Measurements from ENCODE around the gene LIMS1.
"Not testable (repeated sequence)": the region's sequence is repeated elsewhere in the genome, so short reads cannot be mapped to it uniquely, and the experiment has no call there.

LIMS1 gene

DNA sequence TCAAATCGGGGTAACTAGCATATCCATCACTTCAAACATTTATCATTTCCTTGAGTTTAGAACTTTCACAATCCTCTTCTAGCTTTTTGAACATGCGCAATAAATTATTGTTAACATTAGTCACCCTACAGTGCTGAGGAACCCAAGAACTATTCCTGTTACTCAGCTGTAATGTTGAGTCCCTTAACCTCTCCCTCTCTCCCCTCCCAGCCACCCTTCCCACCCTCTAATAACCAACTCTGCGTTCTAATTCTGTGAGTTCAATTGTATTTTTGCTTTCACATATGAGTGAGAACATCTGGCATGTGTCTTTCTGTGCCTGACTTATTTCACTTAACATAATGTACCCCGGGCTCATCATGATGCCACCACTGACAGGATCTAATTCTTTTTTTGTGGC lies 106.5 kb downstream of the LIMS1 start:
- no peak for DNase-seq

DNA sequence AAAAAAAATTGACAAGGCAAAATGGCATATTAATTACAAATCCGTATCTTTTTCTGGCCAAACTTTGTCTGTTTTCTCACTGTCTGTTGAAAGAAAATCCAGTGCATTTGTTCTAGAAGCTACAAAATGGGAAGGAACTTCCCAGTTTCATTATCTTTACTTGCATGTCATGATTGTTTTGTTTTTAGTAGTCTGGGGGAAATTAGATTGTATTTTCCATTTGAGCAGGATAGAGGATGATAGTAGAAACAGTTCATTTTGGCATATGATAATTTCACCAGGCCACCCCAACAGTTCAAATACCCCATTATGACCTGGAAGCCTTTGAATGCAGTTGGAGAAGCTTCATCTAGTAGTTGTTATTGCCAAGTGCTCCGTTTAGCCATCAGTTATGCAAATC lies 107.5 kb downstream of the LIMS1 start:
- no peak for DNase-seq

DNA sequence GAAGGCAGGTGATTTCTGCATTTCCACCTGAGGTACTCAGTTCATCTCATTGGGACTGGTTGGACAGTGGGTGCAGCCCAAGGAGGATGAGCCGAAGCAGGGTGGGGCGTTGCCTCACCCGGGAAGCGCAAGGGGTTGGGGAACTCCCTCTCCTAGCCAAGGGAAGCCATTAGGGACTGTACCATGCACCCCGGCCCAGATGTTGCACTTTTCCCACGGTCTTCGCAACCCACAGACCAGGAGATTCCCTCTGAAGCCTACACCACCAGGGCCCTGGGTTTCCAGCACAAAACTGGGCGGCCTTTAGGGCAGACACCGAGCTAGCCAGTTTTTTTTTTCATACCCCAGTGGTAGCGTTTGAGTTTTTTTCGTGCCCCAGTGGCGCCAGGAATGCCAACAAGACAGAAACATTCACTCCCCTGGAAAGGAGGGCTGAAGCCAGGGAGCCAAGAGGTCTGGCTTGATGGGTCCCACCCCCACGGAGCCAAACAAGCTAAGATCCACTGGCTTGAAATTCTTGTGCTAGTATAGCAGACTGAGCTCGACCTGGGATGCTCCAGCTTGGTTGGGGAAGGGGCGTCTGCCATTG lies 109.1 kb downstream of the LIMS1 start:
- DNase-seq: no peak

DNA sequence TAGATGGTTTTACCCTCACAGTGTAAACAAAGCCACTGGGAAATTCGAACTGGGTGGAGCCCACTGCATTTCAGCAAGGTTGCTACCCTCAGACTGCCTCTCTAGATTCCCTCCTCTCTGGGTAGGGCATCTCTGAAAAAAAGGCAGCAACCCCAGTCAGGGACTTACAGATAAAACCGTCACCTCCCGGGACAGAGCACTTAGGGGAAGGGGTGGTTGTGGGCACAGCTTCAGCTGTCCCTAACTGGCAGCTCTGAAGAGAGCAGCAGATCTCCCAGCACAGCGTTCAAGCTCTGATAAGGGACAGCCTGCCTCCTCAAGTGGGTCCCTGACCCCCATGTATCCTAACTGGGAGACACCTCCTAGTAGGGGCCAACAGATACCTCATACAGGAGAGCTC lies 109.6 kb downstream of the LIMS1 start:
- not testable (repeated sequence) for DNase-seq

DNA sequence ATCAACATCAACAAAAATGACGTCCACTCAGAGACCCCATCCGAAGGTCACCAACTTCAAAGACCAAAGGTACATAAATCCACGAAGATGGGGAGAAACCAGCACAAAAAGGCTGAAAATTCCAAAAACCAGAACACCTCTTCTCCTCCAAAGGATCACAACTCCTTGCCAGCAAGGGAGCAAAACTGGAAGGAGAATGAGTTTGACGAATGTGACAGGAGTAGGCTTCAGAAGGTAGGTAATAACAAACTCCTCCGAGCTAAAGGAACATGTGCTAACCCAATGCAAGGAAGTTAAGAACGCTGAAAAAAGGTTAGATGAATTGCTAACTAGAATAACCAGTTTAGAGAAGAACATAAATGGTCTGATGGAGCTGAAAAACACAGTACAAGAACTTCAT lies 110.2 kb downstream of the LIMS1 start:
- DNase-seq: not testable (repeated sequence)

DNA sequence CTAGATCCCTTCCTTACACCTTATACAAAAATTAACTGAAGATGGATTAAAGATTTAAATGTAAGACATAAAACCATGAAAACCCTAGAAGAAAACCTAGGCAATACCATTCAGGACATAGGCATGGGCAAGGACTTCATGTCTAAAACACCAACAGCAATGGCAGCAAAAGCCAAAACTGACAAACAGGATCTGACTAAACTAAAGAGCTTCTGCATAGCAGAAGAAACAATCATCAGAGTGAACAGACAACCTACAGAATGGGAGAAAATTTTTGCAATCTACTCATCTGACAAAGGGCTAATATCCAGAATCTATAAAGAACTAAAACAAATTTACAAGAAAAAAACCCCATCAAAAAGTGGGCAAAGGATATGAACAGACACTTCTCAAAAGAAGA lies 114.5 kb downstream of the LIMS1 start:
- DNase-seq: not testable (repeated sequence)

DNA sequence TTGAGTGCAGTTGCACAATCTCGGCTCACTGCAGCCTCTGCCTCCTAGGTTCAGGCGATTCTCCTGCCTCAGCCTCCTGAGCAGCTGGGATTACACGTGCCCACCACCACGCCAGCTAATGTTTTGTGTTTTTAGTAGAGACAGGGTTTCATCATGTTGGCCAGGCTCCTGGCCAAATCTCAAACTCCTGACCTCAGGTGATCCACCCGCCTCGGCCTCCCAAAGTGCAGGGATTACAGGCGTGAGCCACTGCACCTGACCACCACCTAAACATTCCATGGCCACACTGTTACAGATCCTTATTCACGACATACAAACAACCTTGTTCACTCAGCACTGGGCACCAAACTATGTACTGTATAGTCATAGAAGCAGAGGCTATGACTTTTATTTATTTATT lies 116.2 kb downstream of the LIMS1 start:
- DNase-seq: not testable (repeated sequence)

DNA sequence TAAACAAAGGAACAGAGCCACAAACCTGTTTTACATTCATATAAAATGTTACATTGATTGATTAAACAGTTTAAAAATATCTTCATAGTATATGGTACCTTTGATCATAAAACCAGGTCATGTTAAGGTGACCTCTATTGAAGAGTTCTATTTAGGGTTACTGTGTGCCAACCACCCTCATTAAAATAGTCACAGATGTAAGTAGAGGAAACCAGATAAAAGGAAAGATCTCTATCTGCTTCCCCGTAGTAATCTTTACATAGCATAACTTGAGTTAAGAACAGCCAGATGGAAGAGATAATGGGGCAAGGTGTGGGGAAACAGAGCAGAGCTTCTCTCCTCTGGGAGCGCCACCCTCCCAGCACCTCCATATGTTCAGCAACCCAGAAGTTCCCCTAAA lies 117.2 kb downstream of the LIMS1 start:
- not testable (repeated sequence) for DNase-seq

DNA sequence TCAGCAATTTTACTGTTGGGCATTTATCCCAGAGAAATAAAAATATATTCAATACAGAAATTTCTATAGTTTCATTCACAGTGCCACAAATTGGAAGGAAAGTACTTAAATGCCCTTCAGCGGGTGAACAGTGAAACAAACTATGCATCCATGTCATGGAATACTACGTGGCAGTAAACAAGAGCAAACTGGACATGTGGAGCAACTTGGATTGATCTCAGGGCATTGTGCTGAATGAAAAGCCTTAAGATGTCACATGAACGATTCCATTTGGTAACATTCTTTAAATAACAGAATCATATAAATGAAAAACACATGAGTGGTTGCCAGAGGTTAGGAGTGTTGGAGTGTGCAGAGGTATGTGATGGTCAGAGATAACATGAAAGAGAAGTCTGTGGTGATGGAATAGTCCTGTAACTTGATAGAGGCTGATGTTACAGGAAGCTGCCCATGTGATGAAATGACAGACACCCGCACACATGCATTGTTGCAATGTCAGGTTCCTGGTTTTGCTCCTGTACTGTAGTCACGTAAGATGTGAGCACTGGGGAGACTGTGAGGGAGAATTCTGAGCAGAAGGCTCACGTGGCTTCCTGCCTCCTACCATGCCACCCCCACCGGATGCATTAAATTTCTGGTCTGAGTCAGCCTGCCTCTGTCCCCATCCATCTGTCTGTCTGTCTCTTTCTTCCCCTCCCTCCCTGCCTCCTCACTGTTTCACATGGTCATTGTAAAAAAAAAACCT lies 118.1 kb downstream of the LIMS1 start:
- DNase-seq: peak; percentile 65

DNA sequence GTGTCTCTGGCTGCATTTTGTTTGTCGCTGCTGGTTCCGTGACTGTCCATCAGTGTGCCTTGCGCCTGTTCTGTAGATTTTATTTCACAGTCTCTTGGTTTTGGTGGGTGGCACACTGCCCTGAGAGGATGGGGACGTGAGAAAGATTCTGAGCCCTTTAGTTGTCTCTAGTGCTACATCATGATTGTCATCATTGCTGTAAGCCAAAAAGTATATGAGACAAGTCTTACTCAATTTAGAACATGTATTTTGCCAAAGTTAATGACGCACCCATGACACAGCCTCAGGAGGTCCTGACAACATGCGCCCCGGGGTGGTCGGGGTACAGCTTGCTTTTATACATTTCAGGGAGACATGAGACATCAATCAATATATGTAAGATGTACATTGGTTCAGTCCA lies 119.2 kb downstream of the LIMS1 start:
- DNase-seq: not testable (repeated sequence)

DNA sequence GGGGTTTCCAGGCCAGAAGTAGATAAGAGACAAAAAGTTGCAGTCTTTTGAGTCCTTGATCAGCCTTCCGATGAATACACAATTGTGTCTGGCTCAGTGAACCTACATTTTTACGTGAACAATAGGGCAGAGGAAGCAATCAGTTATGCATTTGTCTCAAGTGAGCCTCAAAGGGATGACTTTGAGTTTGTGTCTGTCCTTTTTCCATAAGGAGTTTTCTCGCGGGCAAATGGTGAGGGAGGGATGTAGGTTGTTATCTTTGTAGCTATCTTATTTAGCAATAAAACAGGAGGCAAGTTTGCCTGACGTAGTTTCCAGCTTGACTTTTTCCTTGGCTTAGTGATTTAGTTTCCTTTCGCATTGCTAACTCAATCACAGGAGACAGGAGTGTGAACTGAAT lies 119.6 kb downstream of the LIMS1 start:
- not testable (repeated sequence) for DNase-seq

DNA sequence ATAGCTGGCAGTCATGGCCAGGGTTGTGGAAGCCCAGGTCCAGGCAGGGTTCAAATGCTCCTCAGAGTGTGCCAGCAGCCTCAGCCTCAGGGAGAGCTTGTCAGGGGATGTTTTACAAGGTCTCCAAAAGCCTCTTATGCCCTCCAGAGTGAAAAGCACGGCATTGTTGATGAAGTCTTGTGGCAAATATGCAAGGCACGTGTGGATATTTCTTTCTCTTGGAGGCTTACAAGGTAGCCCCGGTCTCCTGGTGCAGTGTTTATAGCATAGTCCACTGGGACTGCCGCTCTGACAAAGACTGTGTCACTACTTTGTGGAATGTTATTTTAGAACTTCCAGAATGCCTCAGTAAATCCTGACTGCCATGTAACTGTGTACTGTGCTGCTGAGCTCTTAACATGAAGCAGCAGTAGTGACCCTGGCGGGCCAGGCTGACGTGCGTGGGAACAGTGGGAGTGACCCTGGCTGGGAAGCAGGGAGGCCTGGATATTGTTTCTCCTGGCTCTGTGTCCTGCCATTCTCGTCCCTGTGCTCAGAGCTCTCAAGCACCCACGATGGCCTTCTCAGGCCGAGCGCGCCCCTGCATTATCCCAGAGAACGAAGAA lies 120.4 kb downstream of the LIMS1 start:
- DNase-seq: not testable (repeated sequence)

DNA sequence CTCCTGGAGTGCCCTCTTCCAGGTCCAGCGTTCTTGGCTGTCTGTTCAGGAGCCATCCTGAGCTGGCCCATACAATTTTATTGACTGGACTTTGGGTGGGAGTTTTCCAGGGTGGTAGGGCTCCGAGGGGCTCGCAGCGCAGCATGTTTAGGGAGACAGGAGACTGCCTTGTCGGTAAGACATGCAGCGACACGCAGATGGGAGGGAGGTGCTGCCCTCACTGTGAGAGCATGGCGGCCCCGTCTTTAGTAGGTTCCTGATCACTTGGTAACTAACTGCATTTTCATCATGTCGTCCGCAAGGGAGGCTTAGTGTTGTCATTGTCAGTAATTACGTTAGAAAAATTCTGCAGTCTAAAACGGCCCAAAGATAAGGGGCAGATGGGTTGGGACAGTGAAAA lies 121.0 kb downstream of the LIMS1 start:
- DNase-seq: not testable (repeated sequence)

DNA sequence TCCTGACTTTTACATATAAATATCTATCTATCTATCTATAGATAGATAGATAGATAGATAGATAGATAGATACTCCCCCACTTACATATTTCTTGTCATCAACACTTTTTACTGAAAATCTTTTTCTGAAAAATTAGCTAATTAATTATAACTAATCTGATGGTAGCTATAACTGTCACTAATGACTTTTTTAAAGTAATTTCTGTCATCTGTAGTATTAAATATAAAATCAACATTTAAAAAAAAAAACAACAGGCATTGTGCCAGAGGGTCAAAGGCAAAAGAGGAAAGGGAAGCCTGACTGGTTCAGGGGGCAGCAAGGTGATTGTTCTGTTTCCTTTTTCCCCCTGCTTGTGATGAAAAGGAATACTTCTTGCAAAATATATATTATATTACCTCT lies 122.0 kb downstream of the LIMS1 start:
- DNase-seq: not testable (repeated sequence)

DNA sequence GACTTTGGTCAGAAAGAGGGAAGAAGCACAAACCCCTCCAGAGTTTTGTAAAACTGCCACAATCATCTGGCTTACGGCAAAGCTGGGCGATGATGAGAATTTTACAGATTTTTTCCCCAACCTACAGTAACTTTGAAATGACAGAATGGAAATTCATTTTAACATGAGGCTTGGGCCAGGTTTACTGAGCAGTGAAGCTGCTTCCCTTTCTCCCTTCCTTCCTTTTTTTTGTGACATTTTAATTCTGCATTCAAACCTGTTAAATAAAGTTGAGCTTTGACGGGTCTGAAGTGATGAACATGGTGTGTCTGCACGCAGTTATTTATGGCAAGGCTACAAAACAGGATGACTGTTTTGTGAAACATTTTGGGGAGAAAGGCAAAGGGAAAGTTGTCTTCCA lies 123.2 kb downstream of the LIMS1 start:
- DNase-seq: not testable (repeated sequence)

DNA sequence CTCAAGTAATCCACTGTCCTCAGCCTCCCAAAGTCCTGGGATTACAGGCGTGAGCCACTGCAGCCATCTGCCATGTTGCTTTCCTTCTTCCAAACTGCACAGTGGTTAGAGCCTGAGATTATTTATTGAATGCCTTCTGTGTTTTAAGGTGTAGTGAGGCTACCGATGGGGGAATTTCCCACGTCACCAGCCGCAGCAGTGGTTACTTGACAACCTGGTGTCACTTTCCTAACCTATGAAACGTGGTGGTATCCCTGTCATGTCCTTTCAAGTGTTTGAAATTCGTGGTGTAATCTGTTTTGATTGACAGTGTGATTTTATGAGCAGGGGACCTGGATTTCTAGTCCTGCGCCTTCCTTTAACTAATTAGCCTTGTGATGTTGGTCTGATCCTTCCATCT lies 124.3 kb downstream of the LIMS1 start:
- DNase-seq: not testable (repeated sequence)

DNA sequence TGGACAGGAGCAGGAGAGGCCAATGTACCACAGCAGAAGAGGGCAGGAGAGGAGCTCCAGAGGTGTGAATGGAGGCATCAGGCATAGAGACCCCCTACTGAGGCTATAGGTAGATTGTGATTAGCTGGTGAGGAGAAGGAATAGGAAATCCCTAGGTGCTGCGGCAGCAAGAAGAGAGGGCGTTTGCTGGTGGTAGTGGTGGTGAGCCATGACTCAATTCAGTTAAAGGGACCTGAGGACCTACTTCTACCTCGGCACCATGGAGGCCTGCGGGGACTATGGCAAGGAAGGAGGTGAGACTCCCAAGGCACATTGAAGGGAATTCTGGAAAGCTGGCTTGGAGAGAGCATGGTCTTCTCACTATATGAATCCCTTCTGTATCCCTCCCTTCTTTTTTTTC lies 127.2 kb downstream of the LIMS1 start:
- DNase-seq: not testable (repeated sequence)

DNA sequence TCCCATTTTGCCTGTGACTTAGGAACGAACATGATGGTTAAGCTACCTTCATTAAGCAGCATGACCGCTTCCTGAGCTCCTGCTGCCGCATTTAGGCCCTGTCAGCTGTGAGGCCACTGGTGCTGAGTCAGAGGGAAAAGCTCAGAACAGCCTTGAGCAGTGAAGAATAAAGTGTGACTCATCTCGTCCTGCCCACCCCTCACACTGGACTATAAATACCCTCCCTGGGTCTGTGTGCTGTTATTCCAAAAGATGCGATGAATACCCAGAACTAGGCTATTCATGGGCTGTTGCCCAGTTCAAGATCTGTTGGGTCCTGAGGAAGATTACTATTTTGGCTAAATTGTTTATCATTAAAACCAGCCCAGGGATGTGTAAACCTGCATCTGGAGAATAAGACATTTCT lies 127.9 kb downstream of the LIMS1 start:
- not testable (repeated sequence) for DNase-seq

DNA sequence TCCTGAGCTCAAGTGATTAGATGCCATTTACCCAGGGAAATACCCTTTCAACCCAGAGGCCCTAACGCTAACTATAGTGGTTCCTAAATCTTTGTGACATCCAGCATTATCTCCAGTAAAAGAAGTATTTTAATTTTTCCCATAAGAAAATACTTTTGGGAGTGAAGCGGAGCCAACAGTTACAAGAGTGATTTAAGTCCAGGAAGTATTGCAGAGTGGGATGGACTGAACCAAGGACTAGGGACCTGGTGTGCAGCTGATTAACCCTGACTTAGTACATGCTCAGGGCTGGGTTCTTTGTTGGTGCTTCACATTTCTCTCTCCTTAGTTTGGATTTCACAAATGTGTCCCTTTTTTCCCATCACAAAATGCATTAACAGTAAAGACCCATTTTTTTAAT lies 129.1 kb downstream of the LIMS1 start:
- DNase-seq: not testable (repeated sequence)

DNA sequence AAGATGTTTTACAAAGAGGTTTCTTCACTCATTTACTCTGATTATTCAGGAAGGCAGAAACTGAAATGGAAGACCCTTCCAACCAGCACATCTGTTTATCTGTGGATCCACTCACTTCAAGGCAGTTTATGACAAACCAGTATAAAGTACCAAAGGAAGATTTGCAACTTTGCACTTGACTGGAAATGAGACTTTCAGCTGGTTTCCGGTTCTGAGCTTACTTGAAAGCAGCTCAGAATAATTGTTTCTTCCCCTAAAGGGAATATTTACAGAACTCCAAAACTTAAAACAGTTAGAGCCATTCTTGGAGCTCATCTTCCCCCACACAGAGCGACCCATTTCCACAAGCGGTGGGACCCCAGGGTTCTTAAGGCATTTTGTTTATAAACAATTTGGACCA lies 129.8 kb downstream of the LIMS1 start:
- DNase-seq: not testable (repeated sequence)

DNA sequence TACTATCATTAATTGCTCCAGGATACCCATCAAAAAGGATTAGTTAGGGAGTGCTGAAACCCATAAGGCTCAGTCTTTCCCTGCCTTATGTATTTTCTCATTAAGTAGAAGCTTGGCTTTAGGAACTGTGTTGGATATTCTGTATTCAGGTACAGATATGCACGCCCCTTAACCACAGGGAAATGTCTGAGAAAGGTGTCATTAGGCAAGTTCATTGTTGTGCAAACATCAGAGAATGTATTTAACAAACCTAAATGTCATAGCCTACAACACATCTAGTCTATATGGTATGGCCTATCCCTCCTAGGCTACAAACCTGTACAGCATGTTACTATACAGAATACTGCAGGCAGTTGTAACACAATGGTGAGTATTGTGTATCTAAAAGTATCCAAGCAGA lies 130.7 kb downstream of the LIMS1 start:
- not testable (repeated sequence) for DNase-seq

DNA sequence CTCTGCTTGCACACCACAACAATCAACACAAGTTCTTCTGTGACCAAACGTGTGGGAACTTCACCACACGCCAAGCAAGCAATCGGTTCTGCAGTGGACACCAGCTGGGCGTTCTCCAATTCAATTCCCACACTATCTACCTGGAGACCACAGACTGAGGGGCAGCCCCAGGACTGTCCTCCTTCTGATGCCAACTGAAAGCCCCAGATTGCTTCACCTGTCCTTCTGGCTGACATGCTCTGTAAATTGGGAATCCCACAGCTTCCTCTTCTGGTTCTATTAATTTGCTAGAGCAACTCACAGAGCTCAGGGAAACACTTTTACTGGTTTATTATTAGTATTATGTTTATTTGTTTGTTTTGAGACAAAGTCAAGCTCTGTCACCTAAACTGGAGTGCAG lies 131.7 kb downstream of the LIMS1 start:
- DNase-seq: not testable (repeated sequence)

DNA sequence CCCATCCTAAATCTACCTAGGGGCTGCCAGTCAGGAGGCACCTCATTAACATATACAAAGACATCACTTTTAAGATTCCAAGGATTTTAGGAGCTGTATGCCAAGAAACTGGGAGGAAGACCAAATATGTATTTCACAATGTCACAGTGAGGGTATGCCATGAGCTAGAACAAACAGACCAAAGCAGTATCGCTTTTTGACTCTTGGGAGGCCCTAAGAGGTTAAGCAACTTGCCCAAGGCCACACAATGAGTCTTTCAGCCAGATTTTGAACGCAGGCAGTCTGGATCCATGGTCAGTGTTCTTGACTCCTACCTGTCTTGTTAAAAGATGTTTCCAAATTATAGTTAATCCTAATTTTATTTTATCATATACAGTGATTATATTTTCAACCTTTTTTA lies 132.9 kb downstream of the LIMS1 start:
- not testable (repeated sequence) for DNase-seq

DNA sequence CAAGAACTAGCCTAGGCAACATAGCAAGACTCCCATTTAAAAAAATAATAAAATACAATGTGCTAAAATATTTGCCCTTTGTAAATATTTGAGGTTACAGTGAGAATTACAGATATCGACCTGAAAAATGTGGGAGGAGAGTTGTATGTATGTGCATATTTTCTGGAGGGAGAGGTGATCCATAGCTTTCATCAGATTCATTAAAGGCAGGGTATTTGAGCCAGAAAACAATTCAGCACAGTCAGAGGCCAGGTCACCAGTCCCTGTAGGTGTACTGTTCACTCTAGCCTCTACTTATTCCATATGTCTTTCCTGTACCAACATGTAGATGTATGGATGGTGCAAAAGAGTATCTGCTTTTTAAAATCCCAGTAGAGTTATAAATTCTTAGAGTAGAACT lies 136.0 kb downstream of the LIMS1 start:
- DNase-seq: not testable (repeated sequence)

Data from activated CD8-positive, alpha-beta memory T cell treated with anti-CD3 and anti-CD28 coated beads for 24 hours (primary cell).